Iris pigment epithelial cell (primary cell): ENCODE results near the gene PTPN6.

Source experiments
- DNase-seq: peaks from one replicate; pipeline ENCODE4 v3.0.0-alpha.2; 2011; ENCODE audit warnings: low read depth

Gene PTPN6

DNA sequence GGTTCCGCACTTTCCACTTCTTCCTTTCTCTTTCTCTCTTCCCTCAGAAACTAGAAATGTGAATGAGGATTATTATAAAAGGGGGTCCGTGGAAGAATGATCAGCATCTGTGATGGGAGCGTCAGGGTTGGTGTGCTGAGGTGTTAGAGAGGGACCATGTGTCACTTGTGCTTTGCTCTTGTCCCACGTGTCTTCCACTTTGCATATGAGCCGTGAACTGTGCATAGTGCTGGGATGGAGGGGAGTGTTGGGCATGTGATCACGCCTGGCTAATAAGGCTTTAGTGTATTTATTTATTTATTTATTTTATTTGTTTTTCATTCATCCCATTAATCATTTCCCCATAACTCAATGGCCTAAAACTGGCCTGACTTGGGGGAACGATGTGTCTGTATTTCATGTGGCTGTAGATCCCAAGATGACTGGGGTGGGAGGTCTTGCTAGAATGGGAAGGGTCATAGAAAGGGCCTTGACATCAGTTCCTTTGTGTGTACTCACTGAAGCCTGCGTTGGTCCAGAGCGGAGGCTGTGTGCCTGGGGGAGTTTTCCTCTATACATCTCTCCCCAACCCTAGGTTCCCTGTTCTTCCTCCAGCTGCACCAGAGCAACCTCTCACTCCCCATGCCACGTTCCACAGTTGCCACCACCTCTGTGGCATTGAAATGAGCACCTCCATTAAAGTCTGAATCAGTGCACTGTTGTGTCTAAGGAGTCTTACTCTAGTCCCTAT is 28.0 kb upstream of the PTPN6 start:
- no peak for DNase-seq

DNA sequence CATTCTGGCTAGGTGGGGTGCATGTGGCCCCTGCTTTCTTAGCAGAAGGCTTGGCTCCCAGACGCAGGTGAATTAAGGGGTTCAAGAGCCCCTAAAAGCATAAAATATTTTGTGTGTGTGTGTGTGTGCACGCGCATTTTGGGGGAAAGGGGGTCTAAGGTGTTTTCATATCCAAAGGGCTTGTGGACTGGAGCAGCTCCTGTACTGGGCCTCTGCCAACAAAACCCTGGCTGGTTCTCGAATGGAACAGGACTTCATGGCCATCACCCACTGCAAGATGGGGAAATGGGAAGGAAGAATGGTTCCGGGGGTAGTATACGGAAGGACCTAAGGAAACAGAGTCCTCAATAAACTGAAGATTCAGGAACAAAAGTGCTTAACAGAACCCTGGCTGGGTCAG is 27.3 kb upstream of the PTPN6 start:
- no peak for DNase-seq

DNA sequence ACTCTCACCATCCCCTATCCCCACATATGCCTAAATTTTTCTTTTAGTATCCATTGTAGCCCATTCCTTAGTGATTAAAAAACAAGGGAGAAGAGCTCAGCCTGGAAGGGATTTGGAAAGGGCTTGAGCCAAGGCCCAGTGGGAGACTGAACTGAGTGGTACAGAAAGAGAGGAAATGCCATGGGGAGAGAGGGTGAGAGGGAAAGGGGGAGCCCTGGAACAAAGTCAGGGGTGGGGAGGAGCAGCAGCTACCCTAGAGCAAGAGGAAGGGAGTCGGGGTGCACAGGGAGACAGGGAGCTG is 26.0 kb upstream of the PTPN6 start:
- no peak for DNase-seq

DNA sequence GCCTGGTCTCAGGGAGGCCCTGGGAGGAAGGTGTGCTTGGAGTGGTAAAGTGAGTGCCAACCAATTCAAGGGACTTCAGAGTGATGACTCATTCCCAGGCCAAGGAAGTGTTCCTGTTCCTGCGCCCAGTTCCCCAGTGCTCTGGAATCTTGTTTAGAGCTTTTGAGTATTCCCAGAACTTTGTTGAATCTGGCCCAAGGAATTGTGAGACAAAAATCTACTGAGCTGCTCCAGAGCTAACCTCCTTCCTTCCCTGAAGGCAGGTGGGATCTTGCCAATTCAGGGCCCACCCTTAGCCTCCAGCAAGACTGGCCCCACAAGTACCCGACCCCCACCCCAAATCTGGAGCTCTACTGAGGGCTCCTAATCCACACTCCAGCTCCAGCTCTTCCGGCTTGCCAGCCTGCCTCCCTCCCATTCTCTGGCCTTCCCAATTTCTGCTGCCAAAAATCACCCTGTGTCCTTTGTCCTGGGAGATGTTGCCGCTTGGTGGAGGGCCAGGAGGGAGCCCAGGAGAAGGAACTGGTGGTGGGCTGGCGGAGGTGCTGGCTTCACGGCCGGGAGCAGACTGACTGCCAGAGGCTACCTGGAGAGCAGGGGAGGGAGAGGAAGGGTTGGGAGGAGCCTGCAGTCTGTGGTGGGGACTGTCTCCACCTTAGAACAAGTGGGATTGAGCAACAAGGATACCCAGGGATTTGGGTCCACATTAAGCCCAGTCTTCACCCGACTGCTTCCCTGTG is 25.4 kb upstream of the PTPN6 start:
- DNase-seq = peak; percentile 66

DNA sequence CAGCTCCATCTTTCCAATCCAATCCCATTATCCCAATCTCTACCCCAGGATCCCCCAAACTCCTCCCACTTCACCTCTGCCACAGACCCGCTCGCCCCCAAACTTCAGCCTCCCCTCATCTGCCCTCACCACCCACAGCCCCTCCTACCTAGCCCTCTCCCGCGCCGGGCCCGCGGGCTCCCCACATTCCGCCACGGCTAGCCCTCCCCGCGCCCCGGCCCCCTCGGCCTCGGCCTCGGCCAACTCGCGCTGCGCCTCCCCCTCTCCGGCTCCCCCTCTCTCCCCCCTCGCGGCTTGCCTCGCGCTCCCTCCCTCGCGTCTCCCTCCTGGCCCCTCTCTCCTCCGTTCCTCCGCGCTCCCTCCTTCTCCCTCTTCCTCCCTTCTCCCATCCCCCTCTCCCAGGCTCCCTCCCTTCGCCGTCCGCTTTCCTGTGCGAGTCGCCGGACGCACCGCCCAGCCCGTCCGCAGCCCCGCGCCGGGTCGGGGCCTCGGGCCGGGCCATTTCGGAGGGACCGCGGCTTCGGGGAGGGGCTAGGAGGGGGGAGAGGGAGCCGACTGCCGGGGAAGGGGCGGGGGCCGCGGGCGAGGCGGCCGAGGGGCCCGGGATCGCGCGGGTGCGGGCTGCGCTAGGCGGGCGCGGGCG is 23.7 kb upstream of the PTPN6 start, which contains the start of gene ATN1:
Gene ATN1, plus strand, starts transcription at position 581 of the 643 bp plus-strand sequence. CDS start 6,043 bp downstream, outside the sequence.
- DNase-seq = peak; percentile 73

DNA sequence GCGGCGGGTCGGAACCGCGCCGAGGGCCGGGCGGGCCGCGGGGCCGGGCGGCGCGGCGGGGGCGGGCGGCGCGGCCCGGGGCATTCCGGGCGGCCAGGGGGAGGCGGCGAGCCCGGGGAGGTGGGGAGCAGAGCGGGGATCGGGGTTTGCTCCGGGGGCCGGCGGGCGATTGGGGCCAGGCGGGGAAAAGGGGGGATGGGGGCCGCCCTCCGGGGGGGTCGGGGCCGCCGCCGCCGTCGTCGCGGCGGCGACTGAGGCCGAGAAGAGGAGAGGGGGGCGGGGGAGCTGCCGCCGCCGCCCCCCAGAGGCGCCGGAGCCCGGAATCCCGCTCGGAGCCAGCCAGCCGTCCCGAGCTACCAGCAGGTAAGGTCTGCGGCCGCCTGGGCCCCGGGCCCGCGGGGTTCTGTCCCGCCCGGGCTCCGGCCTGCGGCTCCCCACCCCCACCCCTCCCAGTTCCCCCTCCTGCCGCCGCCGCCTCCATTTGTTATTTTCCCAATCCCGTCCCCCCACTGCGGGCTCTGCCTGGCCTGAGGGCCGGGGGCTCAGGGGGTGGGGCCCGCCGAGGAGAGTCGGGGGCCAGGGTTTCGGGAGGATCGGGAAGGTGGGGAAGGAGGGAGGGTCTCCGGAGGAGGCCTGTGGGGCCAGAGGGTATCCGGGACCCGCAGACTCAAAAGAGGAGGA is 23.0 kb upstream of the PTPN6 start:
- DNase-seq = no peak

DNA sequence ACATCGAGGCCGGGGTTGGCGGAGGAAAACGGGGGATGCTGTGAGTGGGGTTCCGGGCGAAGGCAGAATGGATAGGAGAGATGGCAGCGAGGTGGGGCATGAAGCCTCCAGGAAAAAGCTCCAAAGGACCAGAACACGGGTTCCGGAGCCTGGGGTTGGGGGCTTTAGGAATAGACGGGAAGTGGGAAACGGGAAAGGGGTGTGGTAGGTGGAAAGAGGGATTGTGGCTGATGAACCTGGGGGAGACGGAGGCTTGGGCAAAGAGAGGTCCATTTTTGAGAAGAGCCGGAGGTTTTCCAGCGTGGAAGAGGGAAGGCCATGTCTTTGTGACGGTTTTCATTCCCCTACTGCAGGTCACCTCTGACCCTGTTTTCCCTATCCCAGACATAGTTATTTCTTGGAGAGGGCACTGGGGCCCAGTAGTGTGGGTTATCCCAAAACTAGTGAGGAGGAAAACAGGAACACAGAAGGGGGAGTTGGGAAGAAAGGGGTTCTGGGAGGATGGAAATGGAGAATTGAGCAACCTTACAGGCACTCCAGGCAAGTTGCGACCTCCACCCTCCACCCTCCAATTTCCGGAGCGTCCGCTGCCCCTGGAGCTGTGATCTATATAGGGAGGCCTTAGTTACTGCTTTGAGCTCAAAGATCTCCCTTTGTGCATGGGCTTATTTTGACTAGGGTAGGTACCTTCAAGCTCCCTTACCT is 22.3 kb upstream of the PTPN6 start:
- DNase-seq = no peak

DNA sequence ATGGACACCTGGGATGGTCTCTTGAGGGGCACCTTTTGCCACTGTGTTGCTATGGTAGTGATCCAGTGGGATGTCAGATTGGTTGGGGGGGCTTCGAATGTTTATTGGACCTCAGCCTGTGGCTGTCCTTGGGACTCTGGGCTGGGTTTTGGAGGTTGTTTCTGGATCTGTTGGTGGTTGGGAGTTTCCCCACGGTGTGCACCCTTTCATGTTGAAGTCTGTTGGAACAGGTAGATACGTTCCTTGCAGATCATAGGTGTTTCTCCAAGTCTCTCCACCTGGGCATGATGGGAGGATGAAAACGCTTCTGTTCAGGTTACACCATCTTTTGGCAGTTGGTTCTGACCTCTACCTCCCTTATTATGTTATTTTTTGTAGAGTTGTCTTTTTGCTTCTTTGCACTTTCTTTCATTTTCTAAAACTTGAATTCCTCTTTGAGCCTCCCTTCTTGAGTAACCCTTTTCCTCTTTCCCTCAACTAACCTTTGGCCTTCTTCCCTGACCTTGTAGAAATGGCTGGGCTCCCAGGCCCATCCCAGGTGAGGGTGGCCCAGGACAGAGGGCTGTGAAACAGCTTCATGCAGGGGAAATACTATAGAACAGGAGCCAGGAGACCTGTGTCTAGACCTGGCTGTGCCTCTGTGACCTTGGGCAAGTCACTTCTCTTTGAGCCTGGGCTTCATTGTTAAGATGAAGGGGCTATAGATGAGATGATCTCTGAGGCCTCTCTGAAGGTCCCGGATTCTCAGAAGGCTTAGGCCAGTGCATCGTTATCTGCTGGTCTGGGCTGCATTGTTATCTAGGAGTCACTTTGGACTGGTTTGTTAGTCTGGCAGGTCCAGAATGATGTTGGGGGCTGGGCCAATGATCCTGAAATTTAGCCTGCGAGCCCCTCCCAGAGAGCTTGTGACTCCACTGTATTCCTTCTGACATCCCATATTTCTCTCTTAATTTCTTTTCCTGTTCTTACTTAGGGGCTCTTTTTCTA is 21.4 kb upstream of the PTPN6 start:
- DNase-seq = no peak

DNA sequence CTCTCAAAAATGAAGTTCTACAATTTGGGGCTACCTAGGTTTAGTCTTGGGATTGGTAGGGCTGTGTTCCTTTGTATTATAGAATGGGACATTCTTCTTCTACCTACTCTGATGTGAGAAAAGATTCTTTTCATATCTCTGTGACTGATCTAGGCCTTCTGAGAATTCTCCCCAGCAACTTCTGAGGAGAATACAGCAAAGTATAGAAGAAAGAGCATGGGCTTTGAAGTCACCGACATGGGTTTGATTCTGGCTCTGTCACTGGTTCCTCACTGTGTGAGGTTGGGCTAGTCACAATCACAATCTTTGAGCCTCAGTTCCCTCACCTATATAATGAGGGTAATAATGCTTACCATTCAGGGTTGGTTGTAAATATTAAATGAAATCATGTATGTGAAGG is 18.4 kb upstream of the PTPN6 start:
- DNase-seq = no peak

DNA sequence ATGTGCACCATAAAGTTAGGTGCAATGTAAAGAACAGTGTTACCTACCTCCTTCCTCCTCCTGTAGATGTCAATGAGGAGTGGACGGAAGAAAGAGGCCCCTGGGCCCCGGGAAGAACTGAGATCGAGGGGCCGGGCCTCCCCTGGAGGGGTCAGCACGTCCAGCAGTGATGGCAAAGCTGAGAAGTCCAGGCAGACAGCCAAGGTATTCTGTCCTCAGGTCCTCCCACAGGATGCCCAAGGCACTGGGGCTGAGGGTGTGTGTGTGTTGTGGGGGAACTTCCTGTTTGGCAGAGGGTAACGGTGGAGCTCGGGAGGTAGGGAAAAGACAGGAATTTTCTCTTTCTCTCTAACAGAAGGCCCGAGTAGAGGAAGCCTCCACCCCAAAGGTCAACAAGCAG is 17.0 kb upstream of the PTPN6 start:
- DNase-seq = peak; percentile 46

DNA sequence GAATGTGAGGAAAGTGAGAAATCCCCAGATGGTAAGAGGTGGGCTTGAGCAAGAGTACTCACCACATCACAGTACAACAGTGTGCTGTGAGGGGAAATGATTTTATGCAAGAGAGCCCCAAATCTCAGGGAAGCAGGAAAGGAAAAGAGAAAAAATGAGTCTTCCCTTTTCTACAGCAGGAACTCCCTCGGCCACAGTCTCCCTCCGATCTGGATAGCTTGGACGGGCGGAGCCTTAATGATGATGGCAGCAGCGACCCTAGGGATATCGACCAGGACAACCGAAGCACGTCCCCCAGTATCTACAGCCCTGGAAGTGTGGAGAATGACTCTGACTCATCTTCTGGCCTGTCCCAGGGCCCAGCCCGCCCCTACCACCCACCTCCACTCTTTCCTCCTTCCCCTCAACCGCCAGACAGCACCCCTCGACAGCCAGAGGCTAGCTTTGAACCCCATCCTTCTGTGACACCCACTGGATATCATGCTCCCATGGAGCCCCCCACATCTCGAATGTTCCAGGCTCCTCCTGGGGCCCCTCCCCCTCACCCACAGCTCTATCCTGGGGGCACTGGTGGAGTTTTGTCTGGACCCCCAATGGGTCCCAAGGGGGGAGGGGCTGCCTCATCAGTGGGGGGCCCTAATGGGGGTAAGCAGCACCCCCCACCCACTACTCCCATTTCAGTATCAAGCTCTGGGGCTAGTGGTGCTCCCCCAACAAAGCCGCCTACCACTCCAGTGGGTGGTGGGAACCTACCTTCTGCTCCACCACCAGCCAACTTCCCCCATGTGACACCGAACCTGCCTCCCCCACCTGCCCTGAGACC is 15.6 kb upstream of the PTPN6 start:
- DNase-seq = peak; percentile 41

DNA sequence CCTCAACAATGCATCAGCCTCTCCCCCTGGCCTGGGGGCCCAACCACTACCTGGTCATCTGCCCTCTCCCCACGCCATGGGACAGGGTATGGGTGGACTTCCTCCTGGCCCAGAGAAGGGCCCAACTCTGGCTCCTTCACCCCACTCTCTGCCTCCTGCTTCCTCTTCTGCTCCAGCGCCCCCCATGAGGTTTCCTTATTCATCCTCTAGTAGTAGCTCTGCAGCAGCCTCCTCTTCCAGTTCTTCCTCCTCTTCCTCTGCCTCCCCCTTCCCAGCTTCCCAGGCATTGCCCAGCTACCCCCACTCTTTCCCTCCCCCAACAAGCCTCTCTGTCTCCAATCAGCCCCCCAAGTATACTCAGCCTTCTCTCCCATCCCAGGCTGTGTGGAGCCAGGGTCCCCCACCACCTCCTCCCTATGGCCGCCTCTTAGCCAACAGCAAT is 14.9 kb upstream of the PTPN6 start:
- DNase-seq = no peak

DNA sequence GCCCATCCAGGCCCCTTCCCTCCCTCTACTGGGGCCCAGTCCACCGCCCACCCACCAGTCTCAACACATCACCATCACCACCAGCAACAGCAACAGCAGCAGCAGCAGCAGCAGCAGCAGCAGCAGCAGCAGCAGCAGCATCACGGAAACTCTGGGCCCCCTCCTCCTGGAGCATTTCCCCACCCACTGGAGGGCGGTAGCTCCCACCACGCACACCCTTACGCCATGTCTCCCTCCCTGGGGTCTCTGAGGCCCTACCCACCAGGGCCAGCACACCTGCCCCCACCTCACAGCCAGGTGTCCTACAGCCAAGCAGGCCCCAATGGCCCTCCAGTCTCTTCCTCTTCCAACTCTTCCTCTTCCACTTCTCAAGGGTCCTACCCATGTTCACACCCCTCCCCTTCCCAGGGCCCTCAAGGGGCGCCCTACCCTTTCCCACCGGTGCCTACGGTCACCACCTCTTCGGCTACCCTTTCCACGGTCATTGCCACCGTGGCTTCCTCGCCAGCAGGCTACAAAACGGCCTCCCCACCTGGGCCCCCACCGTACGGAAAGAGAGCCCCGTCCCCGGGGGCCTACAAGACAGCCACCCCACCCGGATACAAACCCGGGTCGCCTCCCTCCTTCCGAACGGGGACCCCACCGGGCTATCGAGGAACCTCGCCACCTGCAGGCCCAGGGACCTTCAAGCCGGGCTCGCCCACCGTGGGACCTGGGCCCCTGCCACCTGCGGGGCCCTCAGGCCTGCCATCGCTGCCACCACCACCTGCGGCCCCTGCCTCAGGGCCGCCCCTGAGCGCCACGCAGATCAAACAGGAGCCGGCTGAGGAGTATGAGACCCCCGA is 14.3 kb upstream of the PTPN6 start:
- no peak for DNase-seq

DNA sequence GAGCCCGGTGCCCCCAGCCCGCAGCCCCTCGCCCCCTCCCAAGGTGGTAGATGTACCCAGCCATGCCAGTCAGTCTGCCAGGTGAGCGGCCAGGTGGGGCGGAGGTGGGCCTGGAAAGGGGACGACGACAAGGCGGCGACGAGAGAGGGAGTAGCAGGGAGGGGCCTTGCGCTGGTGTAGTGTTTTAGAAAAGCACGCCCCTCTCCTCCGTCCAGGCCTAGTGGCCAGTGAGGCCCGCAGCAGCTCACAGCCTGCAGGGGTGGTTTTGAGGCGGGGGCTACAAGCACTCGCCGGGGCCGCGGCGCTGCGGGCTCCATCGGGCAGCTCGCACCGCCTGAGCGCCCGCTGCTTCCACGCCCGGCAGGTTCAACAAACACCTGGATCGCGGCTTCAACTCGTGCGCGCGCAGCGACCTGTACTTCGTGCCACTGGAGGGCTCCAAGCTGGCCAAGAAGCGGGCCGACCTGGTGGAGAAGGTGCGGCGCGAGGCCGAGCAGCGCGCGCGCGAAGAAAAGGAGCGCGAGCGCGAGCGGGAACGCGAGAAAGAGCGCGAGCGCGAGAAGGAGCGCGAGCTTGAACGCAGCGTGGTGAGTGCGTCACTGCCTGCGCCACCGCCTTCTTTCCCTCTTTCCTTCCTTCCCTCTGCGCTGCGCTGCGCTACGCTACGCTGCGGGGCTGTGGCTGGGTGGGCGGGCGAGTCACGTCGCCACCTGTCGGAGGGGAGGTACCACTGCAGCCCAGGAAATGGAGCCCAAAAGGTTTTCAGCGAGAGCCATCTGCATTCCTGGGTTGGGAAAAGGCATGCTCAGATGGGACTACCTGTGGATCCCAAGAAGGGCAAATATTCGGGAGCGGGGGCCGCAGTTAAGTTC is 13.4 kb upstream of the PTPN6 start:
- DNase-seq = peak; percentile 93

DNA sequence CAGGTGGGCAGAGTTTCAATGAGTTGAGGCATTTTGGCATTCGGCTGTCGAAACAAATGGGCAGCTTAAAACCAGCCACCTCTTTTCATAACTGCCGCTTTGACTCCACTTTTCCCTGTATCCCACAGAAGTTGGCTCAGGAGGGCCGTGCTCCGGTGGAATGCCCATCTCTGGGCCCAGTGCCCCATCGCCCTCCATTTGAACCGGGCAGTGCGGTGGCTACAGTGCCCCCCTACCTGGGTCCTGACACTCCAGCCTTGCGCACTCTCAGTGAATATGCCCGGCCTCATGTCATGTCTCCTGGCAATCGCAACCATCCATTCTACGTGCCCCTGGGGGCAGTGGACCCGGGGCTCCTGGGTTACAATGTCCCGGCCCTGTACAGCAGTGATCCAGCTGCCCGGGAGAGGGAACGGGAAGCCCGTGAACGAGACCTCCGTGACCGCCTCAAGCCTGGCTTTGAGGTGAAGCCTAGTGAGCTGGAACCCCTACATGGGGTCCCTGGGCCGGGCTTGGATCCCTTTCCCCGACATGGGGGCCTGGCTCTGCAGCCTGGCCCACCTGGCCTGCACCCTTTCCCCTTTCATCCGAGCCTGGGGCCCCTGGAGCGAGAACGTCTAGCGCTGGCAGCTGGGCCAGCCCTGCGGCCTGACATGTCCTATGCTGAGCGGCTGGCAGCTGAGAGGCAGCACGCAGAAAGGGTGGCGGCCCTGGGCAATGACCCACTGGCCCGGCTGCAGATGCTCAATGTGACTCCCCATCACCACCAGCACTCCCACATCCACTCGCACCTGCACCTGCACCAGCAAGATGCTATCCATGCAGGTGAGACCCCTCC is 12.6 kb upstream of the PTPN6 start:
- no peak for DNase-seq

DNA sequence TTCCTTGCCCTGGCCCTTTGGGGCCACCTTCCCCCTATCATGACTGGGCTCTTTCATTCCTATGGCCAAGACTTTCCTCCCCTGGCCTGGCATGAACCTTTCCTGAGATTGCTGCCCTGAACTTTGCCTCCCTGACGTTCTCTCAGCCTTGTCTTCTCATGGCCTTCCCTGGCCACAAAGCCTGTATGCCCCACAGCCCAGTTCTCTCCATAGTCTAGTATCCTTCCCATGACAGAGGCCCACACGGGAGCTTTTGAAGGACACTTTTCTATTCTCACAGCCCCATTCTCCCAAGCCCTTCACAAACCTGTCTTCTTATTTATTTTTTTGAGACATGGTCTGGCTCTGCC is 12.0 kb upstream of the PTPN6 start:
- no peak for DNase-seq

DNA sequence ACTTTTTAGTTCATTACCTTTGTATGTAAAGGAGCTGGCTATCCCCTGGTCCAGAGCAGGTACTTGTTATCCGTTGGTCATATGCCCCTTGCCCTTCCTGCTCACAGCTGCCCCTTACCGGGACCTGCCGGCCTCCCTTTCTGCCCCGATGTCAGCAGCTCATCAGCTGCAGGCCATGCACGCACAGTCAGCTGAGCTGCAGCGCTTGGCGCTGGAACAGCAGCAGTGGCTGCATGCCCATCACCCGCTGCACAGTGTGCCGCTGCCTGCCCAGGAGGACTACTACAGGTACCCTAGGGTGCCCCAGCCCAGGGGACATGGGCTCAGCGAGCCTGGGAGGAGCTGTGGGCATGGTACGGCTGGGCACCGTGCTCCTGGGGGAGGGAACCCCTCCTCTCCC is 9.9 kb upstream of the PTPN6 start:
- DNase-seq = no peak
